ENCODE data around the gene EDN2.
A peak's percentile ranks its signal among the peaks of the same experiment; 100 is the strongest.

EDN2 gene

DNA sequence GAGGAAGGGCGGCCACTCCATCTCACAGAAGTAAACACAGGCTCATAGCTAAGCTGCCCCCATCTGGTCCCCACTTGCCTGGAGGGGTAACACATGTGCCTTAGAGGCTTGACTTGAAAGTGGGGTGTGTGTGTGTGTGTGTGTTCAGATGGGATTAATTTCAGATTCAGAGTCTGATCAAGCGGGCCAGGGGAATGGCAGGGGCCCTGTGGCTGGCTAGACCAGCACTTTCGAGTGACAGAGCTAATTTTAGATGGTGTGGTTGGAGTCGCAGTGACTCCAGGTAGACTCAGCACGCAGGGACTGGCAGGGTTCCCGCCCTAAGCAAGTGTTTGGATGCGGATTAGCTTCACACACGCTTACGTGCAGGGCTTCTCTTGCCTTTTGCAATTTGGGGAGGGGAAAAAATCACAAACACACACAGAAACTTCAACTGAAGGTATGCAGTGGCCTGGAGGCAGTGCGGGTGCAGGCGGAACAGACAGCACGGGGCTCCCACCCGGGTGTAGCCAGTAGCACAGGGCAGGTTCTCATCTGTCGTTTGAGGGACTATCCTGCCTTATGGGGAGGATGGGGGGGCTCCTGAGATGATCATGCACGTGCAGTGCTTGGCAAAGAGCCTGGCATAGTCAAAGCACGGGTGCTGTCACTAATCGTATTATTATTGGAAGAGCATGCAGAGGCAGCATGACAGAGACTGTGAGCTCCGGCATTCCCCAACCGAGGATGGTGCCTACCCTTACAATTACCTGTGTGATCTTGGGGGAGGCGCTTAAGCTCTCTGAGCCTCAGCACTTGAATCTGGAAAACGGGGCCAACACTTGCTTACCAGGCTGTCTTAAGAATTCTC is 1.3 kb downstream of the EDN2 start:
- no peak for DNase-seq

DNA sequence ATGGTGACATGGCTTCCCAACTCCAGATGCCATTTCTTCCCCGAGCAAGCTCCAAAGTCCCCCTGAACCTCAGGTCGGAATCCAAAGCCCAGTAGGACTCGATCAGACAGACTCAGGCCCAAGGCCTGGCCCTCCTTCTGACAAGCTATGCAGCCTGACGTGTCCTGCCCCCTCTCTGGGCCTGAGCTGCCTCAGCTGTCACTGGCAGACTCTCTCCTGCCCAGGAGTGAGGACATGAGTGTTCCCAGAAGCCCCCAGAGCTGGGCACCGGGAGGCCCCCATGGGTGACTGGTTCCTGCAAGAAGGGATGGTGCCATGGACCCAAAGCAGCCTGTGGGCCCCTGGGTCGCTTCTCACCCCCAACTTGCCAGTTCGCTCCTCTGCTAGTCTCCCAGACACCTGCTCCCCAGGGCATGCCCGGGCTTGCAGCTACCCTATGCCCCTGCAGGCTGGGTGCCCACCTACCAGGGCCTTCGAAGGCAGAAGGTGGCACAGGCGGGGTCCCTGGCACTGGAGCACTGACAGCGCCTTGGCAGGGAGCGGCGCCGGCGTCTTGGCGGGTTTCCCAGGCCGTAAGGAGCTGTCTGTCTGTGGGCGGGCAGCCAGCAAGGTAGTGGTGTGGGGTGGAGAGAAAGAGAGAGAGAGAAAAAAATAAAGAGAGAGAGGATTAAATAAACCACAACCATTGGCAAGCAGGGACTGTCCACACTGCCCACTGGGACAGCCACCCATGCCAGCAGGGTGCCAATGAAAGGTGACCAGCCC is 2.3 kb downstream of the EDN2 start:
- DNase-seq, result no peak

DNA sequence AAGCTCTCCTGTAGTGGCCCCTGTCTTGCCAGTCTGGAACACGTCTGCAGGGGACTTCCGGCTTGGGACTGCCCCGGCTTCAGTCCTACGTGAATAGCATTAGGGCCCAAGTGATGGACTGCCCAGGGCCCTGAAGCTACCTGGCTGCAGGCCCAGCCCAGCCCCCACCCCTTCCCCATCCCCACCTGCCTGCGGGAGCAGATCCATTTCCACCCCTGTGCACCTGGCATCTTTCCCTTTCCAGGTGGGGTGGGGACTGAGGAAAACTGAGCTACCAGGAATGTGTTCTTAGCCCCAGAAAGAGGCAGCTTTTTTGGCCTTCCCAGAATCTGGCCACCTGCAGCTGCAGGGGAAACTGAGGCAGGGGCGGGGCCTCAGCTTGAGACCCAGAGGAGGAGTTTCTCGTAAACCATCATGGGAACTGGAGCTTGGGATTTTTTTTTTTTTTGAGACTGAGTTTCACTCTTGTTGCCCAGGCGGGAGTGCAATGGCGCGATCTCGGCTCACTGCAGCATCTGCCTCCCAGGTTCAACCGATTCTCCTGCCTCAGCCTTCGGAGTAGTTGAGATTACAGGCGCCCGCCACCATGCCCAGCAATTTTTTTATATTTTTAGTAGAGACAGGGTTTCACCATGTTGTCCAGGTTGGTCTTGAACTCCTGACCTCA is 3.2 kb downstream of the EDN2 start:
- no peak for DNase-seq

DNA sequence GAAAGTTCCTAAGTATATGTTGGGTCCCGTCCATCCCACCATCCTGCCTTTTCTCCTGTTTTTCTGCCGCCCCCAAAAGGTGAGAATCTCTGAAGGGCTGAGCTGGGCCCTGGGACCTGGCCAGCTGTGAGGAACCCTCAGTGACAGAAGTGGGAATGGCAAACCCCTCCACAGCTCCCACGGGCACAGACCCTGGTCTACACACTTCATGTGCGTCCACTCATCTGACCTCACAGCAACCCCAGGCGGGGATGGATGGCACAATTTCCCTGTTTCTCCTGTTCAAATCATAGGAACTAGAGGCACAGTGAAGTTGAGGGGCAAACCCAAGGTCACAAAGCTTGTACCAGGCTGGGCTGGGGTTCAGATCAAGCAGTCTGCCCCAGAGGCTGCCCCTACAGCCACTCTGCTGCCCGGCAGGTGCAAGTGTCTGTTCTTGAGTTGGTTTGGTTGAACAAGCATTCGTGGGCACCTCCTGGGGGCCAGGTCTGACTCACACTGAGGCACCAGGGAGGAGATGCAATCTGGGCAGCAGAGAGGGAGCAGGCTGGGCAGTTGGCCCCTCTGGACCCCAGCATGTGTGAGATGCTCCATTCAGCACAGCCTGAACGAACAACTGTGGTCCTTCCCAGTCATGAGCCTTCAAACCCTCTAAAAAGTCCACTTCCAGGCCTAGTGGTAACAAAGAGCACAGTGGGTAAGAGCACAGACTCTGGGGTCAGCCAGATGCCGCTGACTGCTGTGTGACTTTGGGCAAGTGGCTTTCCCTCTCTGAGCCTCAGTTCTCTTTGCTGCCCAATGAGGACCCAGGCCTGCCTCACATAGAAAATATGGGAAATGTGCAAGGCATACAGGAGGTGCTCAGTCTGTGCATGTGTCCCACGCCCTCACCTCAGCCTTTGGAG is 4.0 kb downstream of the EDN2 start:
- no peak for DNase-seq

DNA sequence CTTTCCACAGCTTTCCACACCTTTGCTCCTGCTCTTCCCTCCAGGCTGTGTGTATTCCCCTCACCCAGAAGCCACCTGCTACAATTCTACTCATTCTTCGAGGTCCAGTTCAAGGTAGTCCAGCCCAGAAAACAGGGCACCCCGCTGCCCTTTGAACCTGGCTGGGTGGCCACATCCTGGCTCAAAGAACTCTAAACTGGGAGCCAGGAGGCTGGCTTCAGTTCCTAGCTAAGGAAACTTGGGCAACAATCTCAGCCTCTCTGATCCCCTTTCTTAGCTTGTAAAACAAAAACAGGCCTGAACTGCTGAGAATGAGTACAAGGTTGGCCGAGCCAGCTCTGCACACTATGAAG is 4.7 kb downstream of the EDN2 start:
- no peak for DNase-seq

GRCh38 chr1:41479000-41479807 is 5.3 kb downstream of the EDN2 start:
- peak; percentile 54 for DNase-seq

GRCh38 chr1:41478118-41478748 is 6.2 kb downstream of the EDN2 start:
- DNase-seq, result no peak

DNA sequence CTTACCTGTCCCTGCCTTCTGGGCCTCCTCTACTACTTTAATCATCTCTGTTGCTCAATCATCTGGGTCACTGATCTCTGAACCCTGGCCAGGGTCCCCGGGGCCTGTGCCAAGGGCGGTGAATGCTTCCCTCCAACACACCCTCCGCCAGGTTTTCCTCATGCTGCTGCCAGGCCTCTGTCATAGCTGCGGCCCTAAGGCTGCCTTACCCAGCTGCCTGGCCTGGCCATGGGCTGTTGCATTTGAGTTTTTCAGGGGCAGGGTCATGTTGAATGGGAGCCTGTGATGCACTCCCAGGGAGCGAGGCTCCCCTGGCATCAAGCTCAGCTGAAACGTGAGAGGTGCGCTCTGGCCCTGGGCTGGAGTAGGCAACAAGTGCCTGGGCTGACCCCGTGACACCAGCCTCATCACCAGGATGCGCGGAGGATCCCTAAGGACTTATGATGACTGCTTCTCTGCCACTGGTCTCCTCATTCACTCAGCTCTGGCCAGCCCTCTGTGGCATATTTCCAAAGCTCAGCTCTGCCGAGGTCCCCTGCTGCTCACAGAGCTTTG is 7.6 kb downstream of the EDN2 start:
- DNase-seq, result peak; percentile 60

DNA sequence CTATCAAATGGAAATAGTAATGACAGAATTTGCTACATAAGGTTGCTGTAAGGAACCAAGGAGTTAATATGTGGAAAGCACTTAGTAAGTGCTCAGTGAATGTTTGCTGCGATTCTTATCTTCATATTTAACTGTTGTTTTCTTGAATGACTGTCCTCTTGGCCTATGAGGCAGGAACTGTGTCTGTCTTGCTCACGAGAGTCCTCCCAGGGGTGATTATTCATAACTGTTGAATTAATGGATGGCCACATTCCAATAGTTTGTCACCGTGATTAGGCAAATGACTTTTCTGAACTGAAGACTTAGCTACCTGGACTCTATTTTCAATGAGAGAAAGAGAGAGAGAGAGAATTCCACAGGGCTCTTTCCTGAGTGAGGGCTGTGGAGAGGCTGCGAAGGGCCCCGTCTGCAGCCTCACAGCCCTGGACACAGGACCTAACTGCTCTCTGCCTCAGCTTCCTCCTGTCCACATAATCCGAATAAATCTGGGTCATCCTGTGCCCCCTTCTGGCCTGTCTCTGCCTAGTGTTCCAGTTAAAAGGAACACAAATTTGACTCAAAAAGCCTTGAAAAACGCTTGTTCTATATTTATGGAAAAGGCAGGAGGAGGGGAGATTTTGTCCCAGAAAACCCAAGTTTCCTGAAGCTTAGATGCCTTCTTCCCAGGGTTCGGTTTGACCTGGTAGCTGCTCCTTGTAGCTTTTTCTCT is 8.5 kb downstream of the EDN2 start:
- peak; percentile 70 for DNase-seq

- no peak for DNase-seq
These were observed 9.1 kb downstream of the EDN2 start for GRCh38 chr1:41475346-41475745.

DNA sequence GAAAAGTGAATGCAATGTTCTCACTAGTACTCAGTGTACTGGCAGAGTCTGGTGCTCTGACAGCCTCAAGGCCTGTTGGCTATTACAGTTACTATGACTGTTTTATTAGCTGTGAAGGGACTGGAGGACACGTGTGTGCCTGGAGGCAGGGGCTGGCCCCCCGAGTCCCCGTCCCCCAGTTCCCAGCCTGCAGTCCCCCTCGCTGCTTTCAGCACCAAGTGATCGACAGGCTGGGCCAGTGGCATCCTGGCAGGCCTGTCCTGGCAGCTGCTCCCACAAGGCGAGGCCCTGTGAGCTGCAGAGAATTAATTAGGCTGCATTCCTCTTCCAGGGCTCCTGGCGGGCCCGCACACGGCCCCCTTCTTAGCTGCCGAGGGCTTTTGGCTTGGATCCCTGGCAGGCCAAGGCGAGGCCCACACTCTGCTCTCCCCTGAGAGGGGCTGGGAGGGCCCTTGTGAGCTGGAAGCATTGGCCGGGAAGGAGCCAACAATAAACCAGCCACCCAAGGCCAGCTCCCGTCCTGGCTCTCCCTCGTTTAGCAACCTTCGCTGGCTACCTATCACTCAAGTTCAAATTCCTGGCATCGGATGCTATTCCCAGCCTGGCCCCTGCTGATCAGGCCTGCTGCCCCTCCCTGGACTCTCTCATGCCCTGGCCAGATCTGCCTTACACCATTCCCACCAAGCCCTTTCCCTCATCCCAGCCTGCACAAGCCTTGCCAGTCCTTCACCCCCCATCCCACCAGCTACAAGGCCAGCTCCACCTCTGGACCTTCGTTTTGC is 9.8 kb downstream of the EDN2 start:
- DNase-seq, result no peak

DNA sequence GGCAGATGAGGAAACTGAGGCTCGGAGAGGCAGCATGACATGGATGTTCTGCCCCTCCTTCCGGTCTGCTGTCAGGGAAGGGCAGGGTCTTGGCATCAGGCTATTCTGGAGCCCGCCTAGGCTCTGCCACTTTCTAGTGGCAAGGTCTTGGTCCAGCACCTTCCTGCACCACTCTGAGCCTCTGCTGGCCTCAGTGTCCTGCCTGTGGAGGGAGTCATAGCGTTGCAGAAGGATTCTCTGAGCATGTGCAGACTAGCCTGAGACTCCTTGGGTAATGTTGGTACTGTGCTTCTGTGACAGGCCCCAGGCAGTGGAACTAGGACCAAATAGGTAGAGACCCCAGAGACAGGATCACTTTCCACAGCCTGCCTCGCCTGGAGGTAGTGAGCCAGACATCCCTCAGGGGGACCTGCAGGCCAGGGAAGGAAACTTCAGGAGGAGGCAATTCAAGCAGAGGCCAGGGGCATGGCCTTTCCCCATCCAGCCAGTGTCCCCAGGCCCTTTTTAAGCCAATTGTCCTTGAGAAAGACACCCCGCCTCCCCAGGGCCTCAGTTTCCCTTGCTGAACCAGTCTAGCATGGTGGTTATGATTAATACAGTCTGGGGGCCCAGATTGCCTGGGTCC is 10.6 kb downstream of the EDN2 start:
- DNase-seq, result no peak

GRCh38 chr1:41471658-41472057 is 12.8 kb downstream of the EDN2 start:
- DNase-seq, result no peak

DNA sequence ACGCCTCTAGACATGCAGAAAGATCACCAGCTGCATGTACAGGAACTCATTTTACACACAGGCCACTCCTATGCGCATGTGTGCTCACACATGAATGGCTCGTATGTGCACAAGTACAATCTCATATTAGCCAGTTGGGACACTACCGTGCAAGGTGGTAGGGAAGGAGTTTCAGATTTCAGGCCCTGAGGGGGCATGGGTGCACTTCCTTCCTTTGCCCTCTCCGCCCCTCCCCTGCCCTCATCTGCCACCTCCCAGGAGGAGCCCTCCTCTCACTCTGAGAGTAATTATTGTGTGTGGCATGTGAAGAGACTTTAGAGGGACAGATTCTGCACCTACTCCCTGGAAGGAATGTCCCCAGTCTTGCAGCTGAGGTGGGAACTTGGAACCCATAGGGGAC is 14.8 kb downstream of the EDN2 start:
- no peak for DNase-seq

GRCh38 chr1:41468122-41468762 is 16.2 kb downstream of the EDN2 start:
- no peak for DNase-seq

DNA sequence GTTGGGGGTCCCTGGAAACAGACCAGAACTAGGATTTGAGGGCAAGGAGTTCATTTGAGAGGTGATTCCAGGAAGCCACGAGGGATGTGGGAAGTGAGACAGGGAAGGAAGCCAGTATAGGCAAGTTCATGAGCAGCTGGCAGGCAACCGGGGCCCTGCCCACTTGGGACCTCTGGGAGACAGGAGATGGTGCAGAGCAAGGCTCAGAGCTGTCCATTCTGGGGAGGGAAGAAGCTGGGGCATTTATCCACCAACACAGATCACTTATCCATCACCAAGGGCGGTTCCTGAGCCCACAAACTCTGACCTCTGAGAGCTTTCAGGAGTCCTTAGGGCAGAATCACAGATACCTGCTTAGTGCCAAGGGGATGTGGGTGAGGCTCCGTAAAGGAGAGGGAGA is 16.8 kb downstream of the EDN2 start:
- no peak for DNase-seq

DNA sequence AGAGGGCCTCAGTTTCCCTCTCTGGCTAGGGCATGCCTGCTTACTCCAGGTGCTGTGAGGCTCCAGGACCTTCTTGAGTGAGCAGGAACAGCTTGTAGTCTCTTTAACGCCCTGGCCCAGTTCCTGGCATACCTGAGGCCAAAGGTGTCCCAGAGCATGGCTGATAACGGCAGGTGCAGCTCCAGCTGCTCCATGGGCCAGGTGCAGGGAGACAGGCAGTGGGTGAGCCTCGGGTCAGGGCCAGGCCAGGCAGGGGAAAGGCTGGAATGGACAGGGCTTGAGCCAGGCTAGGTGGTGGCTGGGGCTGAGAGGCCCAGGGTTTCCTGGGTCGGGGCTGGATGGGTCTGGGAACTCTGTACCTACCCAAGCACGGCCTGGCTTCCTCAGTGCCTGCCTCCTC is 18.3 kb downstream of the EDN2 start:
- DNase-seq, result no peak

DNA sequence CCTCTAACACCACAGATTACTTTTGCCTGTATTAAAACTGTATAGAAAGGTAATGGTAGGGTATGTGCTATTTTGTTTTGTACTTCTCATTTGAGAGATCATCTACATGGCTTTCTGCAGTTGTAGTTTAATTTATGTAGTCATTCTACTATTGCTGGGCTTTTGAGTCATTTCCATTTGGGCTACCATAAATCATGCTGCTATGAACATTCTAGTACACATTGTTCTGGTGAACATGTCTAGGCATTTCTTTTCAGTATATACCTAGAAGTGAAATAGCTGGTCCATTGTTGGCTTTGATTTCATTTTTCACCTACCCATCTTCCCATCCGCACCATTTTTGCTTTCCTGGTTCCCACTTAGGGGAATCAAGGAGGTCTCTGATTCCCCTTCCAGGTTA is 18.7 kb downstream of the EDN2 start:
- DNase-seq, result no peak

Data from fibroblast of skin of back (primary cell).